Neural progenitor cell (in vitro differentiated cells): Measurements from ENCODE around the gene SEPTIN8. TPM values are rescaled to one million over a fixed set of nuclear protein-coding genes. Genes with fewer than 3 reads are reported as not detected.

Experiments
- DNase-seq: peaks from one replicate; pipeline ENCODE4 v3.0.0-alpha.2; 2016; ENCODE audit warnings: low spot score
- H2AFZ ChIP-seq: fragments of 200-600 bp; sonication (generic); replicated peaks from 2 replicates; pipeline ENCODE4 v1.6.1; 2016; ENCODE audit warnings: antibody characterized with exemption
- H3F3A ChIP-seq: fragments of 200-600 bp; sonication (generic); 2 replicates; pipeline ENCODE4 v1.6.1; 2016; ENCODE audit warnings: antibody characterized with exemption, low read depth
- H3K27ac ChIP-seq: fragments of 200-600 bp; sonication (generic); 2 replicates; pipeline ENCODE4 v1.5.1; 2016; ENCODE audit warnings: mild to moderate bottlenecking
- H3K27me3 ChIP-seq: fragments of 200-600 bp; sonication (generic); 2 replicates; pipeline ENCODE4 v1.6.1; 2016; ENCODE audit warnings: mild to moderate bottlenecking, moderate library complexity
- H3K36me3 ChIP-seq: fragments of 200-600 bp; sonication (generic); 2 replicates; pipeline ENCODE4 v1.5.1; 2016
- H3K4me1 ChIP-seq: fragments of 200-600 bp; sonication (generic); 2 replicates; pipeline ENCODE4 v1.6.1; 2016; ENCODE audit warnings: mixed run types
- H3K4me2 ChIP-seq: fragments of 200-600 bp; sonication (generic); 2 replicates; pipeline ENCODE4 v1.6.1; 2016
- H3K4me3 ChIP-seq: fragments of 200-600 bp; sonication (generic); 2 replicates; pipeline ENCODE4 v1.5.1; 2016
- H3K79me2 ChIP-seq: fragments of 200-600 bp; sonication (generic); 2 replicates; pipeline ENCODE4 v1.6.1; 2016; ENCODE audit warnings: low read depth
- H3K9ac ChIP-seq: fragments of 200-600 bp; sonication (generic); 2 replicates; pipeline ENCODE4 v1.6.1; 2016
- H3K9me3 ChIP-seq: fragments of 200-600 bp; sonication (generic); 2 replicates; pipeline ENCODE4 v1.5.1; 2016; ENCODE audit warnings: low read depth
- H4K20me1 ChIP-seq: fragments of 200-600 bp; sonication (generic); 2 replicates; pipeline ENCODE4 v1.6.1; 2016; ENCODE audit warnings: low read depth
- H3K27ac Mint-ChIP-seq: 3 replicates; pipeline ENCODE4 v1.8.0; 2021; ENCODE audit warnings: mixed read lengths
- H3K27me3 Mint-ChIP-seq: 2 replicates; pipeline ENCODE4 v1.8.0; 2022; ENCODE audit warnings: low read depth, mild to moderate bottlenecking, inconsistent platforms, moderate library complexity, mixed read lengths; ENCODE audit not compliant: insufficient read depth
- H3K36me3 Mint-ChIP-seq: 3 replicates; pipeline ENCODE4 v1.8.0; 2021; ENCODE audit warnings: mixed read lengths
- H3K4me1 Mint-ChIP-seq: 3 replicates; pipeline ENCODE4 v1.8.0; 2021; ENCODE audit warnings: mixed read lengths
- H3K4me3 Mint-ChIP-seq: 3 replicates; pipeline ENCODE4 v1.8.0; 2021; ENCODE audit warnings: mild to moderate bottlenecking, moderate library complexity, mixed read lengths
- H3K9me3 Mint-ChIP-seq: 3 replicates; pipeline ENCODE4 v1.8.0; 2020; ENCODE audit warnings: mixed read lengths
- EZH2 ChIP-seq: fragments of 200-600 bp; sonication (generic); IDR thresholded peaks from 2 replicates; pipeline ENCODE4 v1.6.1; 2017; ENCODE audit warnings: antibody characterized with exemption, mild to moderate bottlenecking, moderate library complexity
- EZH2phosphoT487 ChIP-seq: fragments of 200-600 bp; sonication (generic); IDR thresholded peaks from 2 replicates; pipeline ENCODE4 v1.6.1; 2017; ENCODE audit warnings: antibody characterized with exemption
- total RNA-seq: library from RNA; depleted of rRNA; stranded (reverse); fragments of >200 nt; gene quantifications from 2 replicates; pipeline ENCODE4 v1.2.3, GENCODE V29; 2015; ENCODE audit warnings: low replicate concordance
- TF ChIP-seq, protein P1 (sequence below): fragments of 200-600 bp; sonication (generic); IDR thresholded peaks from 2 replicates; pipeline ENCODE4 v1.5.1; 2017; ENCODE audit warnings: antibody characterized with exemption, mild to moderate bottlenecking

The SEPTIN8 gene
- total RNA-seq, 1 donor from 2014 or later, result 39.9 TPM

DNA sequence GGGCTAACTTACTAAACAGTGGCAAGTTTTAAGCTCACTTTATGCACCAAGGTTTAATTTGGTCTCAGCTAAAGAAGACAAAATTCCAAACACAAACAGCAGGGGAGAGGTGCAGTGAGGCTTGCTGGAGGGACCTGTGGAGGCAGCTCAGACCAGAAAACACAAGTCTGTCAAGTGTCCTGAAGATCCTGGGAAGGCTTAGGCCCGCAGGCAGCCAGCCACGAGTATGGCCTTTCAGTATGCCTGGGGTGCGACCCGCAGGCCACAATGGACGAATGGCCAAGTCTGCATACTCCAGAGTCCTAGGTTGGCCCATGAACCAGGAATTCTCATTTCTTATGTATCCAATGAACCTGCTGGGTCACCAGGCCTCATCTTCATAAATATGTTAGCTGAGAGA is 20.5 kb downstream of the SEPTIN8 start:
- H3K4me3 Mint-ChIP-seq, result no peak overlapping the region
- peaks cover 9% of the 10 kb centered on the region for H3K36me3 Mint-ChIP-seq
- TF ChIP-seq EZH2, result no peak
- TF ChIP-seq EZH2phosphoT487, result no peak
- TF ChIP-seq, protein P1, sequence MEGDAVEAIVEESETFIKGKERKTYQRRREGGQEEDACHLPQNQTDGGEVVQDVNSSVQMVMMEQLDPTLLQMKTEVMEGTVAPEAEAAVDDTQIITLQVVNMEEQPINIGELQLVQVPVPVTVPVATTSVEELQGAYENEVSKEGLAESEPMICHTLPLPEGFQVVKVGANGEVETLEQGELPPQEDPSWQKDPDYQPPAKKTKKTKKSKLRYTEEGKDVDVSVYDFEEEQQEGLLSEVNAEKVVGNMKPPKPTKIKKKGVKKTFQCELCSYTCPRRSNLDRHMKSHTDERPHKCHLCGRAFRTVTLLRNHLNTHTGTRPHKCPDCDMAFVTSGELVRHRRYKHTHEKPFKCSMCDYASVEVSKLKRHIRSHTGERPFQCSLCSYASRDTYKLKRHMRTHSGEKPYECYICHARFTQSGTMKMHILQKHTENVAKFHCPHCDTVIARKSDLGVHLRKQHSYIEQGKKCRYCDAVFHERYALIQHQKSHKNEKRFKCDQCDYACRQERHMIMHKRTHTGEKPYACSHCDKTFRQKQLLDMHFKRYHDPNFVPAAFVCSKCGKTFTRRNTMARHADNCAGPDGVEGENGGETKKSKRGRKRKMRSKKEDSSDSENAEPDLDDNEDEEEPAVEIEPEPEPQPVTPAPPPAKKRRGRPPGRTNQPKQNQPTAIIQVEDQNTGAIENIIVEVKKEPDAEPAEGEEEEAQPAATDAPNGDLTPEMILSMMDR, result no peak

DNA sequence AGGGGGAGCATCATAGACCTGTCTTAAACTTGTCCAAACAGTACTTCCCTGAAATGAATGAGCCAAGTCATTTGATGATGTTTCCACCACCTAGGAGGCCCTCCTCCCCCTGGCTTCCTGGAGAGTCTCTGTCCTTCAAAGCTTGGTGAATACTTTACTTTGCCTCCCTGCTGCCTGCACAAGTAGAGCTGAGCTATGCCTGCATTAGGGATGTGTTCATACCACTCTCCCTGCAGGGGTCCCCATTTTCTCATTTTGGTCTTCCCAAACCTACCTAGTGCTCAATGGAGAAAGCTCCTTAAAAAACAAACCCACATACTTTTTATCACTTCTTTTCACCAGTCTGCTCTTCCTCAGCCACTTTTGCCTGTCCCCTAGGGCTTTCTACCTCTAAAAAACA is 22.1 kb downstream of the SEPTIN8 start:
- no peaks in the 10 kb centered on the region for H3K9me3 Mint-ChIP-seq

More for the DNA sequence above, 20.5 kb downstream of the SEPTIN8 start:
- H3K27ac ChIP-seq, result no peak overlapping the region
- H3K79me2 ChIP-seq, result no peaks in the 10 kb centered on the region
- no peak overlapping the region for H2AFZ ChIP-seq
- H3K4me1 ChIP-seq, result peaks cover 27% of the 10 kb centered on the region
- H3K9ac ChIP-seq, result no peak overlapping the region
- H3K36me3 ChIP-seq, result no peaks in the 10 kb centered on the region
- no peaks in the 10 kb centered on the region for H3K9me3 ChIP-seq
- H4K20me1 ChIP-seq, result no peaks in the 10 kb centered on the region
- Mint-ChIP-seq H3K27ac (no peak overlapping the region), H3K9me3 (no peaks in the 10 kb centered on the region), H3K27me3 (peaks cover 7% of the 10 kb centered on the region), H3K4me1 (peaks cover 22% of the 10 kb centered on the region)
- H3K4me2 ChIP-seq, result no peak overlapping the region
- H3K27me3 ChIP-seq, result peaks cover 10% of the 10 kb centered on the region
- no peak for DNase-seq
- peaks cover 20% of the 10 kb centered on the region for H3F3A ChIP-seq
- H3K4me3 ChIP-seq, result no peak overlapping the region

DNA sequence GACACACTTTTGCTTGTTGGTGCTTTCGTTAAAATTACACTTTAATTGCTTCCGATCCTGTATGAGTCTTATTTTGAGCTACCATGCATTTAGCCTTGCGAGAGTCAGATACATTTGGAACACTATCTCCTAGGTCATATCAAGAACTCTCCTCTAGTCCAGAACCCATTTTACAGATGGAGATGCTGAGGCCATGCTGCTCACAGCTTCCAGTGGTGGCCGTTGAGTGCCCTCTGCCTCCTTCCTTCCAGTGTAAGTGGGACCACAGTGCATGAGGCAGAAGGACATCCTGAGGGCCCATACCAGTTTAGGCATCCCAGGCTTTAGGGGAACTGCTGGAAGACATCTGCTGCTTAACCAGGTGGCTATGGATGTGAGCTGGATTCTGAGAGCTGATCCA is 22.9 kb downstream of the SEPTIN8 start:
- Histone ChIP-seq H3F3A (peaks cover 20% of the 10 kb centered on the region), H3K4me2 (peak overlapping the region; percentile 28), H2AFZ (no peak overlapping the region), H3K27ac (no peak overlapping the region), H4K20me1 (no peaks in the 10 kb centered on the region), H3K4me3 (no peak overlapping the region), H3K36me3 (no peaks in the 10 kb centered on the region), H3K9ac (no peak overlapping the region), H3K27me3 (peaks cover 34% of the 10 kb centered on the region), H3K79me2 (no peaks in the 10 kb centered on the region), H3K4me1 (peaks cover 27% of the 10 kb centered on the region), H3K9me3 (no peaks in the 10 kb centered on the region)
- Mint-ChIP-seq H3K9me3 (no peaks in the 10 kb centered on the region), H3K27me3 (peaks cover 19% of the 10 kb centered on the region), H3K36me3 (peaks cover 7% of the 10 kb centered on the region), H3K27ac (no peak overlapping the region), H3K4me1 (peaks cover 22% of the 10 kb centered on the region), H3K4me3 (no peak overlapping the region)
- no peak for DNase-seq
- TF ChIP-seq EZH2 (no peak), EZH2phosphoT487 (no peak)
- TF ChIP-seq, protein P1, result no peak

More for the DNA sequence above, 22.1 kb downstream of the SEPTIN8 start:
- Histone ChIP-seq H3K4me2 (peak overlapping the region; percentile 10), H3F3A (peaks cover 20% of the 10 kb centered on the region), H3K27ac (no peak overlapping the region), H3K9ac (no peak overlapping the region), H3K27me3 (peaks cover 25% of the 10 kb centered on the region), H3K36me3 (no peaks in the 10 kb centered on the region), H3K9me3 (no peaks in the 10 kb centered on the region), H2AFZ (no peak overlapping the region), H3K79me2 (no peaks in the 10 kb centered on the region), H4K20me1 (no peaks in the 10 kb centered on the region), H3K4me3 (no peak overlapping the region), H3K4me1 (peaks cover 27% of the 10 kb centered on the region)
- Mint-ChIP-seq H3K4me1 (peaks cover 22% of the 10 kb centered on the region), H3K27ac (no peak overlapping the region), H3K36me3 (peaks cover 7% of the 10 kb centered on the region), H3K4me3 (no peak overlapping the region), H3K27me3 (peaks cover 11% of the 10 kb centered on the region)
- peak; percentile 45 for DNase-seq
- TF ChIP-seq EZH2phosphoT487, result no peak
- TF ChIP-seq, protein P1, result peak; percentile 27
- no peak for TF ChIP-seq EZH2
